Peyer's patch (tissue), 4 donors: ENCODE measurements around the gene RSAD1. TPM values are rescaled to one million over a fixed set of nuclear protein-coding genes. Genes with fewer than 3 reads are reported as not detected.
A peak's percentile ranks its signal among the peaks of the same experiment; 100 is the strongest.

Experiments
- DNase-seq, 3 donors: peaks; one replicate each; pipeline ENCODE4 v3.0.0-alpha.2; 2017 to 2019
- H3K27ac ChIP-seq, 4 donors: fragments of 200-600 bp; sonication (generic); one replicate each; pipeline ENCODE4 v1.5.1; 2016 to 2019
- H3K27me3 ChIP-seq, 2 donors: fragments of 200-600 bp; sonication (generic); one replicate each; pipeline ENCODE4 v1.5.1; 2019
- H3K36me3 ChIP-seq, 3 donors: fragments of 200-600 bp; sonication (generic); one replicate each; pipeline ENCODE4 v1.5.1; 2016 to 2019
- H3K4me1 ChIP-seq, 4 donors: fragments of 200-600 bp; sonication (generic); one replicate each; pipeline ENCODE4 v1.5.1; 2016 to 2019
- H3K4me3 ChIP-seq, 4 donors: fragments of 200-600 bp; sonication (generic); 1 replicate in 3 of 4; 2 replicates in 1 of 4; pipeline ENCODE4 v1.5.1; 2016 to 2019; ENCODE audit warnings: mild to moderate bottlenecking in 1 of 4
- H3K9me3 ChIP-seq, 4 donors: fragments of 200-600 bp; sonication (generic); one replicate each; pipeline ENCODE4 v1.5.1; 2016 to 2019; ENCODE audit warnings: mild to moderate bottlenecking in 1 of 4
- CTCF ChIP-seq, 6 experiments: fragments of 450-650 bp in 4 of 6; fragments of 200-600 bp in 2 of 6; sonication (generic) in 1 of 6; IDR thresholded peaks; one replicate each; pipeline ENCODE4 v1.5.1; 2017 to 2019; ENCODE audit warnings: antibody characterized with exemption in 6 of 6, mild to moderate bottlenecking in 3 of 6, moderate library complexity in 1 of 6
- POLR2A ChIP-seq, 2 donors: fragments of 450-650 bp; IDR thresholded peaks; one replicate each; pipeline ENCODE4 v1.5.1; 2017; ENCODE audit warnings: antibody characterized with exemption in 2 of 2, mild to moderate bottlenecking in 2 of 2, moderate library complexity in 2 of 2
- total RNA-seq, 4 donors: library from RNA; depleted of rRNA; stranded (reverse); fragments of >200 nt; gene quantifications; one replicate each; pipeline ENCODE4 v1.1.0, GENCODE V29; 2016

RSAD1 gene
- total RNA-seq, 4 donors from 2014 or later, result 24.3 to 53.4 (median 39.5) TPM

DNA sequence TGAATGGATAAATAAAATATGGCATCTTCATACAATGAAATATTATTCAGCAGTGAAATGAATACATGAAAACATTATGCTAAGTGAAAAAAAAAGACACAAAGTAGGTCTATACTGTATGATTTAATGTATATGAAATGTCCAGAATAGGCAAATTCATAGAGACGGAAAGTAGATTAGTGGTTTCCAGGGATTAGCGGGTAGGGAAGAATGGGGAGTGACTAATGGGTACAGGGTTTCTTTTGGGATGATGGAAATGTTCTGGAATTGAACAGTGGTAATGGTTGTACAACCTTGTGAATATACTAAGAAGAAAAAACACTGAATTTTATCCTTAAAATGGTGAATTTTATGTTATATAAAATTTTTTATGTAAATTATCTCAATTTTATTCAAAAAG is 21.1 kb downstream of the RSAD1 start:
- Histone ChIP-seq H3K4me3 (no peak overlapping the region), H3K4me1 (peaks cover 0 to 25% (median 0%) of the 10 kb centered on the region in 4 donors)

DNA sequence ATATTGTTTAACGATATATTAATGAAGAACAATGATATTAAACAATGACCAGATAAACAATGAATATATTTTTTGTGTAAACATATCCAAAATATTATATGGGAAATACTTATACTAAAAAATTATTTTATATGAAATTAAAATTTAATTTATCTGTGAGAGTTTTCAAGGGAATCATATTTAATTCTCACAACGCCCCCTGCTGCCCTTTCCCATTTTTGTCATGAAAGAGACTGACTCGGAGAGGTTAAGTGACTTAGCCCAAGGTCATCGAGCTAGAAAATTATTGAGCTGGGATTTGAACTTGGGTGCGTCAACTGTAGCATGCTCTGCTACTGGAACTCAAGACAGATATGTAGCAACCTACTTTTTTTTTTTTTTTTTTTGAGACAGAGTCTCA is 22.4 kb downstream of the RSAD1 start:
- no peak overlapping the region for H3K27ac ChIP-seq
- H3K9me3 ChIP-seq, result no peaks in the 10 kb centered on the region
- DNase-seq, result peak; percentile 15 to 70 (median 54)

More for the DNA sequence above, 21.1 kb downstream of the RSAD1 start:
- H3K36me3 ChIP-seq, result no peaks in the 10 kb centered on the region
- H3K27ac ChIP-seq, result no peak overlapping the region
- TF ChIP-seq CTCF (IDR thresholded peaks at IDR 0.05), result no peak
- TF ChIP-seq POLR2A (IDR thresholded peaks at IDR 0.05), result no peak
- H3K9me3 ChIP-seq, result no peaks in the 10 kb centered on the region
- H3K27me3 ChIP-seq, result no peaks in the 10 kb centered on the region
- DNase-seq, result no peak

DNA sequence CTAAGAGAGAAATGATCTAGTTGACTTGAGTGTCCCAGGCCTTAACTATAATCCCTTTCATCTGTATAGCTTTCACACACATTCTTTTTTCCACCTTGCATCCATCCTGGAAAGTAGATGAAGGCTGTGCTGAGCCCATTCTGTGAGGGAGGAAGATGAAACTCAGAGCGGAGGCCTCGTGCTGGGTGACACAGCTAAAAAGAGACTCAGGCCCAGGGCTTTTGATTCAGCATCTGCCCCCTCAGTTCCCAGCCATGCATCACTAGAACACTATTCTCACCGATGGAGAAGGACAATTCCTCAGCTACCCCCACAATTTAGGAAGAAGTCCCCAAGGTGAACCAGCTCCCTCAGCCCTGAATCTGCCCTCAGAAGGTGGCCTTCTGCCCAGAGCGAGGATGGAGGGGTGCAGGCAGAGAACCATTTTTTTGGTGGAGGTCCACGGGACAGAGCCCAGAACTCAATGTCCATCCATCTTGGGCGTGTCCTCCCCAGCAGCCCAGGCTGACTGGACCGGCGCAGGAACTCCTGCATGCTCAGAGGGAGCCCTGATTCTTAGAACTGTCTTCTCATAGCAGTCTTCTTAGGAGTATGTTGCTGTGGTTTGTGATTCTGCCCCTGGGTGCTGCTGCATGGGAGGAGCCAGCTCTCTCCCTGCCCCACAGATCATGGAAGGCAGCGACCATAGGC is 23.8 kb downstream of the RSAD1 start:
- peaks cover 0 to 25% (median 0%) of the 10 kb centered on the region in 4 donors for H3K4me1 ChIP-seq
- H3K4me3 ChIP-seq, result no peak overlapping the region
- H3K27me3 ChIP-seq, result no peaks in the 10 kb centered on the region
- H3K36me3 ChIP-seq, result no peaks in the 10 kb centered on the region
- peak in 1 of 3 donors; percentile 27 for DNase-seq
- peak overlapping the region in 2 of 4 donors; percentile 8 to 73 for H3K27ac ChIP-seq
- TF ChIP-seq CTCF (IDR thresholded peaks at IDR 0.05) (no peak), POLR2A (IDR thresholded peaks at IDR 0.05) (no peak)
- H3K9me3 ChIP-seq, result no peaks in the 10 kb centered on the region

More for the DNA sequence above, 22.4 kb downstream of the RSAD1 start:
- H3K36me3 ChIP-seq, result no peaks in the 10 kb centered on the region
- peaks cover 0 to 25% (median 0%) of the 10 kb centered on the region in 4 donors for H3K4me1 ChIP-seq
- no peak overlapping the region for H3K4me3 ChIP-seq
- TF ChIP-seq POLR2A (IDR thresholded peaks at IDR 0.05) (no peak), CTCF (IDR thresholded peaks at IDR 0.05) (peak in 4 of 6 experiments; percentile 30 to 47 (median 42))
- H3K27me3 ChIP-seq, result no peaks in the 10 kb centered on the region

DNA sequence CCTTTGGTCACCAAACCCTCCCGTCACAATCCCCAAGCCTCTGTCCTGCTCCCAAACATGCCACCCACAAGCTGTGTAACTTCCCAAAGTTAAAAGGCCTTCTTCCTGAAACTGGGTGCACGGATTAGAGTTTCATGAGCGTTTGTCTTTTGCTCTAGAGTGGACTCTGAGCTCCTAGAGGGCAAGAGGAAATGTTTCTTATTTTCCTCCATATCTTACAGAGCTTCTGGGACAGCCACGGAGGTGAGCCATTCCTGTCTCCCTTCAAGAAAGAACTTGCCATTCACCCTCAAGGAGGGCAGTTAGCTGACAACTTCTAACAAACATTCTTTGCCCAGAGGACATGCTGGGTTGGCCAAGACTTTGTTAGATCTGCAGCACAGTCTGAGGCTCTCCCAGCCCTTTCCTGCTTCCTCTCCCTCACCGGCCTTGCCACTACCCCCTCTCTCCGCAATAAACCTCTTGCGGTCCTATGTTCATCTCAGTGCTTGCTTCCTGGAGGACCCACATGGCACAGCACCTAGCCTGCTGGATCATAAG is 27.0 kb downstream of the RSAD1 start:
- H3K27ac ChIP-seq, result no peak overlapping the region
- TF ChIP-seq POLR2A (IDR thresholded peaks at IDR 0.05) (no peak), CTCF (IDR thresholded peaks at IDR 0.05) (no peak)
- no peaks in the 10 kb centered on the region for H3K9me3 ChIP-seq
- no peaks in the 10 kb centered on the region for H3K27me3 ChIP-seq
- H3K4me1 ChIP-seq, result peaks cover 0 to 28% (median 6%) of the 10 kb centered on the region in 4 donors
- peak in 1 of 3 donors; percentile 48 for DNase-seq
- H3K4me3 ChIP-seq, result no peak overlapping the region
- H3K36me3 ChIP-seq, result no peaks in the 10 kb centered on the region

GRCh38 chr17:50506298-50506697 is 27.6 kb downstream of the RSAD1 start:
- H3K4me1 ChIP-seq, result peaks cover 0 to 28% (median 6%) of the 10 kb centered on the region in 4 donors
- DNase-seq, result peak in 1 of 3 donors; percentile 43

More at GRCh38 chr17:50506298-50506697, 27.6 kb downstream of the RSAD1 start:
- Histone ChIP-seq H3K9me3 (no peaks in the 10 kb centered on the region), H3K27me3 (no peaks in the 10 kb centered on the region), H3K4me3 (no peak overlapping the region), H3K27ac (no peak overlapping the region), H3K36me3 (no peaks in the 10 kb centered on the region)
- TF ChIP-seq CTCF (IDR thresholded peaks at IDR 0.05) (no peak), POLR2A (IDR thresholded peaks at IDR 0.05) (no peak)
